Measurements from ENCODE around the gene IQUB.
"Not testable (repeated sequence)": the region's sequence is repeated elsewhere in the genome, so short reads cannot be mapped to it uniquely, and the experiment has no call there.

The IQUB gene

DNA sequence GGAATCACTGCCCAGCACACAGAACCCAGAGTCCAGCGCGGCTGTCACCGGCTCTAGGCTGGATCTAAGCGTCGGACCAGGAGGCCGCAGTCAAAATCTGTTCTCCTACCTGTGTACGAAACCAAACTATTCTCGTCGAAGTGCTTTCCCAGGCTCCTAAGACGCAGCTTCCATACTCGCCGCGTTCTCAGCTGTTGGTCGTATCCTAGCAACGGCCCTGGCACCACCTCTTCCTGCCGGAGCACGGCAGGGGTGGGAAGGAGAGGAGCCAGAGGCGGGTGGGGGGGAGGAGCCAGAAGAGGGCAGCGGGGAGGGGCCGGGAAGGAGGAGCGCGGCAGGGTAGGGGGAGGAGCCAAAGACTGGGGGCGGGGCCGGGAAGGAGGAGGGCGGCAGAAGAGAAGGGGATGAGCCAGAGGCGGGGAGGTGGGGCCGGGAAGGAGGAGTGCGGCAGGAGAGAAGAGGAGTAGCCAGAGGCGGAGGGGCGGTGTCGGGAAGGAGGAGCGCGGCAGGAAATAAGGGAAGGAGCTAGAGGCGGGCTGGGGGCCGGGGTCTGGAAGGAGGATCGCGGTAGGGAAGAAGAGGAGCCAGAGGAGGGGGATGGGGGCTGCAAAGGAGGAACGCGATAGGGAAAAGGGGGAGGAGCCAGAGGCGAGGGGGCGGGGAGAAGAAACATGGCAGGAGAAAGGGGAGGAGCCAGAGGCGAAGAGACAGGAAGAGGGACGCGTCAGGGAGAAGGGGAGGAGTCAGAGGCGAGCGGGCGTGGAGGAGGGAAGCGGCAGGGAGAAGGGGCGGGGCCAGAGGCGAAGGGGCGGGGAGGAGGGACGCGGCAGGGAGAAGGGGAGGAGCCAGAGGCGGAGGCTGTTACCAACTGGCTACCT lies at the start of gene IQUB:
Gene IQUB, minus strand, starts transcription at position 213 of the 878 bp plus-strand sequence. CDS start 22,255 bp downstream, outside the sequence.
- peak; percentile 95 for DNase-seq

DNA sequence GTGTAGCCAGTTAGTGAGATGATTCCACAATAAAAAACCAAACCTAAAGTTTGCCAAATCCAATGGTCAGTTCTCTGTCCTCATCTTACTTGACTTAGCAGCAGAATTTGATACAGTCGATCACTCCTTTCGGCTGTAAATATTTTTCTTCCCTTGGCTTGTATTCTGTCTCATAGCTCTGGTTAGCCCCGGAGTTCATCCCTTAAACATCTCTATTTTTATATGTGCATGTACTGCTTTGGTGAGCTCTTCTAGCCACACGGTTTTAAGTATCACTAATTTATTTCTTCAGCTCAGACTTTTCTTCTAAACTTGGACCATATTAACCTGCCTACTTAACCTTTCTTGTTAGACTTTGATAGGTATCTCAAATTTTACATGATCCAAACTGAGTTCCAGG lies 49.4 kb upstream of the IQUB start:
- DNase-seq = no peak

GRCh38 chr7:123581162-123581459 lies 46.7 kb upstream of the IQUB start:
- DNase-seq = no peak

DNA sequence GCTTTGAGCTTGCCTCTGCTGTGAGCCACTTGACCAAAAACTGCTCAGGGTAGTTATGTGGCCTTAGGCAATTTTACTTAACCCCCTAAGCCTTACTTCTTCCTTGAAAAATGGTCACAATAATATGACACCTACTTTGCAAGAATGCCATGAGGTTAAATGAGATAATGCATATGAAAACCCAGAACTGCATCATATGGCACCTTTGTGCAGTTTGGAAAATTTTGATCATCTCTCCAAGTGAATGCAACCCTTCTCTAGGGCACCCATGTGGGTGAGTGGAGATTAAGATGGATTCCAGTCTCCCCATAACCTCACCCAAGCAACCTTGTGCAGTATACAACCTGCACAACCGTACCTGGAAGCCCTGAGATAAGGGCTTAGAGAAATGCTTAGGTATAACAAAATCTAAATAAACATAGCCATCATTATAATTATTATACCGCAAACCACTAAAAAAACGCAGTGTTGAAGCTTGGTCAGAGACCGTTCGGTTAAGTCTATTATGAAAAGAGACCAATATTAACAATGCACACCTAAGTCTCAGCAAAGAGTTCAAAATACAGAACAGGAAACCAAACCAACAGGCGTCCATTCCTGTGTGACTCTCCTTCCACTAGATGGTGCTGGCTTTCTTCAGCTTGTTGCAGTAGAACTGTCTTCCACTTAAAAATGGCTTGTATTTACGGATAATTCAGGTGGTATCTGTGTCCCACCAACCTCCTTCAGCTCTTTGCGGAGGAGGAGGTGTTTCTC lies 46.2 kb upstream of the IQUB start:
- no peak for DNase-seq

DNA sequence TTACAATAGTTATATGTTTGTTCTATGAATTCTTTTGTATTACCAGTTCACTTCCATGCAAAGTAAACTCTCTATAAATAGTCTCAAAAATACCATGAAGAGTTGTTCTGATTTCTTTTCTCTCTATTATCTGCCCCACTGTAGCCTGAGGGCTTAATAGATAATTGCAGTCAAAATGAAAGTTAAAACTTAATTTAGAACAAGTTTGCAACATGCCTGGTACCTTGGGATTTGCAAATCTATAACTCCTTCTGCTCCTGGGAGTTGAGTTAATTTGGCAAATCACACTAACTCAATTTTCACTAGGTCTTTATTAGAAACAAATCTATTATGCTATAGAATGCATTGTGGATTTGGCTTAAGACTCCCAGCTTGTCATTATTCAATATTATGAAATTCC lies 45.0 kb upstream of the IQUB start:
- DNase-seq = no peak

DNA sequence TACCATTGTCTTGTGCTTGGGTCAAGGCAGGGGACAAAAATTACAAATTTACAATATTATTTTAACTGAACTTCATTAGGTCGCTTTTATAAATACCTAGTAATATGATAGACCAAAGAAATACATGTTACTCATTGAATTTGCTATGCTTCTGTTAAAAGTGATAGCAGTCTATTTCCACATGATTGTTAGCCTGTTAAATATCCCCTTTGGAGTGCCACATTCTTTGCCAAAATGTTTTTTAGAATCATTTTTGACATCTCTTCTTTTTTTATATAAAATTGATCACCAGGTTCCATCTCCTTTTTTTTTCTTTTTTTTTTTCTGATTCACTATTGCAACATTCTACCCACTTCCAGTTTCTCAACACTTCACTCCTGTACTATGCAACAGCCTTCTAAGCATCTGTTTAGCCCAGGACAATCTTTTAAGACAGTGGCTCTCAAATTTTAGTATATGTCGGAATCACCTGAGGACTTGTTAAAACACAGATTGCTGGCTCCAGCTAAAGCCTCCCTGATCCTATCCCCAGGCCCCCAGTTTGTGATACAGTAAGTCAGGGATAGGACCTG lies 39.6 kb upstream of the IQUB start:
- DNase-seq = no peak

- DNase-seq = no peak
These were observed 38.9 kb upstream of the IQUB start for GRCh38 chr7:123573341-123573740.

DNA sequence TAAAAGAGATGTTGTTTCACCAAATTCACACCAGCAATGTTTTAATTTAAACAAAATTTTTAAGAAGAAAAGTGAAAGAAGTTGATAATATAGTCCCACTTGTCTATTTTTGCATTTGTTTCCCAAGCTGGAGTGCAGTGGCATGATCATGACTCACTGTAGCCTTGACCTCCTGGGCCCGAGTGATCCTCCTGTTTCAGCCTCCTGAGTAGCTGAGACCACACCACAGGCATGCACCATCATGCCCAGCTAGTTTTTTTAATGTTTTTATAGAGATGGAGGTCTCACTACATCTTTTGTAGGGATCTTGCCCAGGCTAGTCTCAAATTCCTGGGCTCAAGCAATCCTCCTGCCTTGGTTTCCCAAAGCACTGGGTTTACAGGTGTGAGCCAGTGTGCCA lies 37.3 kb upstream of the IQUB start:
- no peak for DNase-seq

GRCh38 chr7:123571187-123571586 lies 36.8 kb upstream of the IQUB start:
- no peak for DNase-seq

DNA sequence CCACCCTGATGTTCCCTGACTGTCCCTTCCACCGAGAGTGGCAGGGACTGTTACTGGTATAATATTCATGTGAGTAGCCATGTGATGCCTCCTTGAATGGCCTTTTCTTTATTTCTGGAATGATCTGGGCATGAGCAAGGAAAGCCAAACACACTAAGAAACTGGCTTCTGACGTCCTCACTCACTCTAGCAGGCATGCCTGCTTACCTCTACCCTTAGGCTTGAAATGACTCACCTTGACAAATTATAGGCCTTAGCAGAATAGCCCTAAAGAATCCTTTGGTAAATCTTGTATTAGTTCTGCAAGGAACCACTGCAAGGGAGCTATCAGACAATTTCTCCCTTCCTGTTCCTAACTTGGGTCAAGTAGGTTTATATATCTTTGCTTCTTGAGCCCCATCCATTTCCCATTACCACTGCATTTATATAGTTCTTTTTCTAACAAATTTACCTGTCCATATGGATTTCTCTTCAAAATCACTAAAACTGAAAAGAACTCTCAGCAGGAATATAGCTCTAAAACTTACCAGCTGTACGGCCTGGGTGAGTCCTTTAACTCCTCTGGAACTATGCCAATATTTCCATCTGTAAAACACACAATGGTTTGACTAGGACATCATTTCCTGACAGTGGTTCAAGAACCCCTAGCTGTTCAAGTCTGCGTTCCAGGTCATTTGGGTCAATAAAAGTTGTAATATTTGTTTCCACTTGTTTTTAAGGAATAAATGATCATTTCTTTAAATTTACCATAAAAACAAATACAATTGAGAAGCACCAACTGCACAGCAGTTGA lies 36.2 kb upstream of the IQUB start:
- DNase-seq = no peak

DNA sequence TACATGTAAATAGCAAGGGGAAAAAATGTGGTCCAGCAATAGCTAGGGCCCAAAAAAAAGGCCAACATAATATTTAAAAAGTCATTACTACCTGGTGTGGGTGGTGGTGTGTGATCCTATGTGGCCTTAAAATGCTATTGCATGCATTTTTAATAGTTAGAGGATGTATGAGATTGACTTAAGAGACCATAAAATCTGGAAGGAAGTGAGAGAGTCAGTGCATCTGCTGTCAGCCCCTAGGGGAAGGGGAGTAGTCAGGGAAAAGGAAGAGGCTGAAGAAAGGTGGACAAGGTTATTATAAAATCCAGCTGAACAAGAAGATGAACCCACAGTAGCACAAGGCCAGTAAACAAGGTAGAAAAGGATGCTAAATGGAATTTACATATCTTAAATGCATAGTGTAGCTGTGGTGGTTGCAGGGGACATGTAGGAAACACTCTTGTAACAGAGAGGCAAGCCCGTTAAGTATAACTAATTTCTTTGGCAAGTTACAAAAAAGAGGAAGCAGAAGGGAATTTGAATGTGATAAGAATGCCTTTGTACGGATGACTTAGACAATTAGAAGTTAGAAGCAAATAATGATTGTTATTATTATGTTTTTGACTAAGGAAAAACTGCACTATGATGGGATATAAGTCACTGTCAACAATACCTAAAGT lies 35.1 kb upstream of the IQUB start:
- no peak for DNase-seq

DNA sequence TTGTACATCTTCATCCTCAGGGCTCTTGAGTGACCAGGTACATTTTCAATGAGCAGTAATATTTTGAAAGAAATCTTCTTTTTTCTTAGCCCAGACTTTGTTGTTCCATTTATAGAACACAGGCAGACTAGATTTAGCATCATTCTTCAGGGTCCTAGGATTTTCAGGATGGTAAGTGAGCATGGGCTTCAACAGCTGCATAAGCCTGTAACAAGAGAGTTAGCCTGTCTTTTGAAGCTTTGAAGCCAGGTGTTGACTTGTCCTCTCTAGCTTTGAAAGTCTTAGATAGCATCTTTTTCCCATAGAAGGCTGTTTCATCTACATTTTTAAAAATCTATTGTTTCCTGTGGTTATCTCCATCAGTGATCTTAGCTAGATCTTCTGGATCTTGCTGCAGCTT lies 27.7 kb upstream of the IQUB start:
- no peak for DNase-seq

DNA sequence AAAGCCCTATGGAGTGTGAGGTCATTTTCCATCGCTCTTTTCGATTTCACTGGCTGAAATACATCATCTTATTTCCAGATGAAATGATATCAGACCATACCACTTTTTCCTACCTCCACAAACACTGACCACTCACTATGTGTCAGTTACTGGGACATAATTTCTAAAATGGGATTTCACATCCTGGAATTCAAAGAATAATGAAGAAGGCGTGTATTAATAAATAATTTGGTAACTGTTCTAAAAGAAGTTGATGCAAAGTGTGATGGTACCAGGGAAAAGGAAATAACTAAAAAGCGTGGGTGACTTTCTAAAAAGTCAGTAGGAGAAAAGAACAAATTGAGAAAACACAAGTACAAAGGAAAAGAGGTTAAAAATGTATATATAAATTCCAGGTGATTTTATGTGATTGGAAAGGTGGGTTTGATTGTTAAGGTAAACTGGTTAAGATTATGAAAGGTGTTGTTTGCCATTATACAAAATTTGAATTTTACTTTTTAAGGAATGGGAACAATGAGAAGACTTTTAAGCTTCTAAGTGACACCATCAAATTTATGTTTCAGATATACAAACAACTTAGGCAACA lies 24.0 kb upstream of the IQUB start:
- DNase-seq = no peak

- peak; percentile 97 for DNase-seq
These were observed 23.2 kb upstream of the IQUB start, which contains the start of gene NDUFA5 for GRCh38 chr7:123557398-123558288. Gene NDUFA5 (minus strand): TSS chr7:123557818. CDS start chr7:123557795, 23 bp downstream.

GRCh38 chr7:123557016-123557397 lies 22.6 kb upstream of the IQUB start:
- DNase-seq = no peak

- no peak for DNase-seq
These were observed 21.1 kb upstream of the IQUB start for GRCh38 chr7:123555484-123555883.

- no peak for DNase-seq
These were observed 18.8 kb upstream of the IQUB start for GRCh38 chr7:123553159-123553558.

GRCh38 chr7:123552641-123553040 lies 18.2 kb upstream of the IQUB start:
- no peak for DNase-seq

DNA sequence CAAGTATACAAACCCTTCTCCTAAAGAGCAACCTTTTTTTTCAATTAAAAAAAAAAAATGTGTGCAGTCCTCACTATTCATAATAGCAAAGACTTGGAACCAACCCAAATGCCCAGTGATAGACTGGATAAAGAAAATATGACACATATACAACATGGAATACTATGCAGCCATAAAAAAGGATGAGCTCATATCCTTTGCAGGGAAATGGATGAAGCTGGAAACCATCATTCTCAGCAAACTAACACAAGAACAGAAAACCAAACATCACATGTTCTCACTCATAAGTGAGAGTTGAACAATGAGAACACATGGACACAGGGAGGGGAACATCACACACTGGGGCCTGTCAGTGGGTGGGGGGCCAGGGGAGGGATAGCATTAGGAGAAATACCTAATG lies 17.7 kb upstream of the IQUB start:
- DNase-seq = not testable (repeated sequence)

DNA sequence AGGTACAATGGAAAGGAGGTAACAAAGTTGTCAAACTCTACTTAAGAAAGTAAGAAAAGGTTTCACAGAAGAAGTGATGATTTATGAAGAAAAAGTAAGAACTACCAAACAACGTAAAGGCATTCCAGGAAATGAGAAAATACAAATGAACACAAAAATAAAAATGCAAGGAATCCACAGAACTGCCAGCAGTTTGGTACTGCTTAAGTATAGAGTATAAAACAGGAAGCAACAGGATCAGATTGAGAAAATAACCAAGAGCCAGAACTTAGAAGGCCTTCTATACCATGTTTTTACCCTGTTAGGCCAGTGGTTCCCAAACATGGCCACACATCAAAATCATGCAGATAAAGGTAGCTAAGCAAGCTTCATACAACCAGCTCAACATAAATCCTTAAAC lies 14.0 kb upstream of the IQUB start:
- DNase-seq = no peak

DNA sequence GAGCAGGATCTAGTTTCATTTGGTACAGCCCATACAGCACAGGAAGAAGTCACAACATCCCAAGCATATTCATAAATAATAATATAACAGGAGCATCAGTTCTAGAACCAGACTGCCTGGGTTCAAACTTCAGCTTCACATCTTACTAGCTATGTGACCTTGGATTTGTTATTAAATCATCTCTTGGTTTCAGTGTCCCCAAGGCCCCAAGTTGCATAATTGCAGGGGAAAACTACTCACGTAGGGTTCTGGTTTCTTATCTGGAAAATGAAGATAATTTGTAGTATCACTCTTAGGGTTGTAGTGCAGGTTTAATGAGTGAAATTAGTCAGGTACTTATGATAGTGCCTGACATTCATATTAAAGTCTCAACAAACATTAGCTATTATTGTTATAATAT lies 5.5 kb upstream of the IQUB start:
- no peak for DNase-seq

Data from CD4-positive, alpha-beta T cell treated with Interleukin-15 for 1 hour (primary cell).